IPS-18a (cell line): Measurements from ENCODE around the gene ZNF213.
A peak's percentile ranks its signal among the peaks of the same experiment; 100 is the strongest.

Experiments
- H3K27ac ChIP-seq: one replicate; pipeline ENCODE4 v1.5.1; 2013; ENCODE audit warnings: low read length
- H3K27me3 ChIP-seq: one replicate; pipeline ENCODE4 v1.6.1; 2013; ENCODE audit warnings: mild to moderate bottlenecking, low read length; ENCODE audit not compliant: control insufficient read depth, insufficient read depth
- H3K36me3 ChIP-seq: one replicate; pipeline ENCODE4 v1.6.1; 2013; ENCODE audit warnings: low read depth, low read length; ENCODE audit not compliant: control insufficient read depth
- H3K4me1 ChIP-seq: one replicate; pipeline ENCODE4 v1.6.1; 2013; ENCODE audit warnings: low read depth, low read length; ENCODE audit not compliant: control insufficient read depth
- H3K4me3 ChIP-seq: one replicate; pipeline ENCODE4 v1.5.1; 2013; ENCODE audit warnings: low read length
- H3K9ac ChIP-seq: one replicate; pipeline ENCODE4 v1.6.1; 2013; ENCODE audit warnings: mild to moderate bottlenecking, low read length, moderate library complexity
- H3K9me3 ChIP-seq: one replicate; pipeline ENCODE4 v1.6.1; 2013; ENCODE audit warnings: low read depth, low read length; ENCODE audit not compliant: control insufficient read depth

Gene ZNF213

GRCh38 chr16:3121851-3122467 is 12.9 kb upstream of the ZNF213 start:
- H3K9me3 ChIP-seq: no peaks in the 10 kb centered on the region
- peaks cover 17% of the 10 kb centered on the region for H3K36me3 ChIP-seq
- no peak overlapping the region for H3K4me3 ChIP-seq
- H3K4me1 ChIP-seq: peaks cover 5% of the 10 kb centered on the region
- H3K27ac ChIP-seq: no peak overlapping the region
- no peaks in the 10 kb centered on the region for H3K27me3 ChIP-seq
- H3K9ac ChIP-seq: no peak overlapping the region

- Histone ChIP-seq H3K27ac (no peak overlapping the region), H3K4me1 (peaks cover 10% of the 10 kb centered on the region), H3K9me3 (no peaks in the 10 kb centered on the region), H3K36me3 (peaks cover 20% of the 10 kb centered on the region), H3K27me3 (no peaks in the 10 kb centered on the region), H3K9ac (no peak overlapping the region), H3K4me3 (peak overlapping the region; percentile 64)
Observed at GRCh38 chr16:3122926-3123570, 11.8 kb upstream of the ZNF213 start.

- Histone ChIP-seq H3K9ac (peak overlapping the region; percentile 36), H3K9me3 (no peaks in the 10 kb centered on the region)
Observed at GRCh38 chr16:3123986-3124886, 10.6 kb upstream of the ZNF213 start.

GRCh38 chr16:3127745-3128144 is 7.1 kb upstream of the ZNF213 start:
- H3K27me3 ChIP-seq: no peaks in the 10 kb centered on the region
- H3K27ac ChIP-seq: no peak overlapping the region
- peaks cover 5% of the 10 kb centered on the region for H3K36me3 ChIP-seq
- no peak overlapping the region for H3K9ac ChIP-seq
- peaks cover 10% of the 10 kb centered on the region for H3K4me1 ChIP-seq
- H3K4me3 ChIP-seq: no peak overlapping the region
- no peaks in the 10 kb centered on the region for H3K9me3 ChIP-seq

More at GRCh38 chr16:3123986-3124886, 10.6 kb upstream of the ZNF213 start:
- Histone ChIP-seq H3K27ac (no peak overlapping the region), H3K27me3 (no peaks in the 10 kb centered on the region), H3K36me3 (peaks cover 16% of the 10 kb centered on the region), H3K4me1 (peaks cover 10% of the 10 kb centered on the region), H3K4me3 (peak overlapping the region; percentile 64)

- Histone ChIP-seq H3K36me3 (peaks cover 5% of the 10 kb centered on the region), H3K4me3 (no peak overlapping the region), H3K27ac (no peak overlapping the region), H3K4me1 (peaks cover 5% of the 10 kb centered on the region), H3K9ac (no peak overlapping the region), H3K9me3 (no peaks in the 10 kb centered on the region), H3K27me3 (no peaks in the 10 kb centered on the region)
Observed at GRCh38 chr16:3129137-3130131, 5.4 kb upstream of the ZNF213 start.

- H3K4me1 ChIP-seq: peaks cover 5% of the 10 kb centered on the region
- H3K27ac ChIP-seq: no peak overlapping the region
- H3K9ac ChIP-seq: no peak overlapping the region
- H3K36me3 ChIP-seq: peaks cover 5% of the 10 kb centered on the region
- no peak overlapping the region for H3K4me3 ChIP-seq
- no peaks in the 10 kb centered on the region for H3K27me3 ChIP-seq
- H3K9me3 ChIP-seq: no peaks in the 10 kb centered on the region
Observed at GRCh38 chr16:3131755-3132377, 3.0 kb upstream of the ZNF213 start.

GRCh38 chr16:3133844-3134243 is 985 bp upstream of the ZNF213 start:
- Histone ChIP-seq H3K27me3 (no peaks in the 10 kb centered on the region), H3K36me3 (no peaks in the 10 kb centered on the region), H3K9ac (peak overlapping the region; percentile 99), H3K4me3 (peak overlapping the region; percentile 100), H3K9me3 (no peaks in the 10 kb centered on the region), H3K27ac (peak overlapping the region; percentile 97), H3K4me1 (no peaks in the 10 kb centered on the region)

GRCh38 chr16:3135126-3135715 is 392 bp downstream of the ZNF213 start:
- Histone ChIP-seq H3K36me3 (no peaks in the 10 kb centered on the region), H3K27ac (no peak overlapping the region), H3K4me3 (peak overlapping the region; percentile 68), H3K9ac (peak overlapping the region; percentile 46), H3K9me3 (no peaks in the 10 kb centered on the region), H3K27me3 (no peaks in the 10 kb centered on the region), H3K4me1 (no peaks in the 10 kb centered on the region)

GRCh38 chr16:3137267-3137666 is 2.4 kb downstream of the ZNF213 start:
- Histone ChIP-seq H3K27me3 (no peaks in the 10 kb centered on the region), H3K4me1 (no peaks in the 10 kb centered on the region), H3K9ac (no peak overlapping the region), H3K9me3 (no peaks in the 10 kb centered on the region), H3K36me3 (no peaks in the 10 kb centered on the region), H3K4me3 (no peak overlapping the region), H3K27ac (no peak overlapping the region)

- Histone ChIP-seq H3K36me3 (no peaks in the 10 kb centered on the region), H3K4me3 (no peak overlapping the region), H3K9me3 (no peaks in the 10 kb centered on the region), H3K27me3 (no peaks in the 10 kb centered on the region), H3K27ac (no peak overlapping the region), H3K4me1 (no peaks in the 10 kb centered on the region), H3K9ac (no peak overlapping the region)
Observed at GRCh38 chr16:3138342-3138741, 3.5 kb downstream of the ZNF213 start.
